WI38 (cell line): ENCODE data around the gene EEF2K.

Source experiments
- H3K4me3 ChIP-seq: 2 replicates; pipeline ENCODE4 v1.5.1; 2011; ENCODE audit warnings: low read depth, mild to moderate bottlenecking, control low read depth, low read length
- TF ChIP-seq, protein P1 (sequence below): IDR thresholded peaks from 2 replicates; pipeline ENCODE4 v1.5.1; 2012; ENCODE audit warnings: low read depth, mild to moderate bottlenecking, control low read depth, low read length

Gene EEF2K

DNA sequence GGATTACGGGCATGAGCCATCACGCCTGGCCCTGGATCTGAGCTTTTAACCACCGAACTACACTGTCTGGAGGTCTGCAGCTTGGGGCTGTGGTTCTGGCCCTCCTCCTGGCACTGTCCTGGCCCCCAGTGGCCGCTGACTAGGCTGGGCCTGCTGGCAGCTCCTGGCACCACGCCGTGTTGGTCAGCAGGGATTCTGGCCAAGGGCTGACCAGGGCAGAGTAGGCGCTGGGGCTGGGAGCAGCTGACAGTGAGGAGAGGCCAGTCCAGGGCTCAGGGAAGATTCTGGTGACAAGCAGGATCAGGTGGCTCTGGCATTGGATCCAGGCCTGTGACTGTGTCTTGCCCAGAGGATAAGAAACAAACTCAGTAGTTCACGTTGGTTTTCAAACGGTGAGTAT lies 14.6 kb downstream of the EEF2K start:
- TF ChIP-seq, protein P1, sequence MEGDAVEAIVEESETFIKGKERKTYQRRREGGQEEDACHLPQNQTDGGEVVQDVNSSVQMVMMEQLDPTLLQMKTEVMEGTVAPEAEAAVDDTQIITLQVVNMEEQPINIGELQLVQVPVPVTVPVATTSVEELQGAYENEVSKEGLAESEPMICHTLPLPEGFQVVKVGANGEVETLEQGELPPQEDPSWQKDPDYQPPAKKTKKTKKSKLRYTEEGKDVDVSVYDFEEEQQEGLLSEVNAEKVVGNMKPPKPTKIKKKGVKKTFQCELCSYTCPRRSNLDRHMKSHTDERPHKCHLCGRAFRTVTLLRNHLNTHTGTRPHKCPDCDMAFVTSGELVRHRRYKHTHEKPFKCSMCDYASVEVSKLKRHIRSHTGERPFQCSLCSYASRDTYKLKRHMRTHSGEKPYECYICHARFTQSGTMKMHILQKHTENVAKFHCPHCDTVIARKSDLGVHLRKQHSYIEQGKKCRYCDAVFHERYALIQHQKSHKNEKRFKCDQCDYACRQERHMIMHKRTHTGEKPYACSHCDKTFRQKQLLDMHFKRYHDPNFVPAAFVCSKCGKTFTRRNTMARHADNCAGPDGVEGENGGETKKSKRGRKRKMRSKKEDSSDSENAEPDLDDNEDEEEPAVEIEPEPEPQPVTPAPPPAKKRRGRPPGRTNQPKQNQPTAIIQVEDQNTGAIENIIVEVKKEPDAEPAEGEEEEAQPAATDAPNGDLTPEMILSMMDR: no peak
- no peak overlapping the region for H3K4me3 ChIP-seq

DNA sequence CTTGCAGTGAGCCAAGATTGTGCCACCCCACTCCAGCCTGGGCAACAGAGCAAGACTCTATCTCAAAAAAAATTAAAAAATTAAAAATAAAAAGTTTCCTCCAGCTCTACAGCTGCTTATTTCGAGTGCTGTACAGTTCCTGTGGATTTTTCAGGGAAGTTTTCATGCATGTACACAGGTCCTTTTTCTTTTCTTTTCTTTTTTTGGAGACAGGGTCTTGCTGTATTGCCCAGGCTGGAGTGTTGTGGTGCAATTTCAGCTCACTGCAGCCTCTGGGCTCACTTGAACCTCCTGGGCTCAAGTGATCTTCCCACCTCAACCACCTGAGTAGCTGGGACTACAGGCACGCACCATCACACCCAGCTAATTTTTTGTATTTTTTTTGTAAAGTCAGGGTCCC lies 15.9 kb downstream of the EEF2K start:
- H3K4me3 ChIP-seq: no peak overlapping the region
- TF ChIP-seq, protein P1: no peak

DNA sequence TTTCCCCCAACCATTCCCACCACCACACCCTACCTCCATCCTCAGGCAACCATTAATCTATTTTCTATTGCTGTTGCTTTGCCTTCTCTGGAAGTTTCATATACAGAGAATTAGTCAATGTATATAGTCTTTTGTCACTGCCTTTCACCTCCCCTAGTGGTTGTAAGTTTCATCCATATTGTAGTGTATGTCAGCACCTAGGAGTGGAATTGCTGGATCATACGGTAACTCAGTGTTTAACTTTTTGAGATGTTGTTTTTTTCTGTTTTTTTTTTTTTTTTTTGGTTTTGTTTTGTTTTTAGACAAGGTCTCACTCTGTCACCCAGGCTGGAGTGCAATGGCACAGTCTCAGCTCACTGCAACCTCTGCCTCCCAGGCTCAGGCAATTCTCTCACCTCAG lies 16.9 kb downstream of the EEF2K start:
- TF ChIP-seq, protein P1: no peak
- no peak overlapping the region for H3K4me3 ChIP-seq

DNA sequence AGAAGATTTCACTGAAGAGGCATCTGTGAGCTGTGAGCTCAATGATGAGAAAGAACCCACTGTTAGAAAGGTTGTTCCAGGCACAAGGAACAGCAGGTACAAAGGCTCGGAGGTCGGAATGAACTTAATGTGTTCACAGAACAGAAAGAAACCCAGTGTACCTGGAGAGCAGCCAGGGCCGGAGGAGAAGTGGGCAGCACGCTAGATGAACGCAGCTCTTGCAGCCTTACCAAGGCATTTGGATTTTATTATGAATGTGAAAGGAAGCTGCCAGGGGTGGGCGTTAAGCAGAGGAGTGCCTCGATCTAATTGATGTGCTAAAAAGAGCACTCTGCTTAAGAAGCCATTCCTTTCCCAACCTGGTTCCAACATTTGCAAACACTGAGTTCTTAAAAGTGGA lies 19.0 kb downstream of the EEF2K start:
- TF ChIP-seq, protein P1: no peak

DNA sequence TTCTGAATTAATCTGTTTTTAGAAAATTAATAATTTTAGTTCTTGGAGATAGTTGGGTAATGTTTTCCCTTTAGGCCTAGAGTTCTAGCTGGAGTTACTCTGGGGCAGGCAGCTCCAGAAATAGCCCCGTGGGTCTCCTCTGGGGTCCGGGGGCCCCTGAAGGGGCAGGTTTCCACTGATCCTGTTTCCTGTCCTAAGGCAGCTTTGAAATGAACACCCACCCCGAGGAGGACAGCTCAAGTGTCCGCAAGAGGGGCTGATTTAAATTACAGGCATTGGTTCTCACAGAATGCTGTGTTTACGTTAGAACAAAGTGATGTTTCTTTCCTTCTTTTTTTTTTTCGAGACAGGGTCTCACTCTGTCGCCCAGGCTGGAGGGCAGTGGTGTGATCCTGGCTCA lies 23.8 kb downstream of the EEF2K start:
- TF ChIP-seq, protein P1: no peak
- H3K4me3 ChIP-seq: no peak overlapping the region

More for the DNA sequence above, 19.0 kb downstream of the EEF2K start:
- H3K4me3 ChIP-seq: no peak overlapping the region

DNA sequence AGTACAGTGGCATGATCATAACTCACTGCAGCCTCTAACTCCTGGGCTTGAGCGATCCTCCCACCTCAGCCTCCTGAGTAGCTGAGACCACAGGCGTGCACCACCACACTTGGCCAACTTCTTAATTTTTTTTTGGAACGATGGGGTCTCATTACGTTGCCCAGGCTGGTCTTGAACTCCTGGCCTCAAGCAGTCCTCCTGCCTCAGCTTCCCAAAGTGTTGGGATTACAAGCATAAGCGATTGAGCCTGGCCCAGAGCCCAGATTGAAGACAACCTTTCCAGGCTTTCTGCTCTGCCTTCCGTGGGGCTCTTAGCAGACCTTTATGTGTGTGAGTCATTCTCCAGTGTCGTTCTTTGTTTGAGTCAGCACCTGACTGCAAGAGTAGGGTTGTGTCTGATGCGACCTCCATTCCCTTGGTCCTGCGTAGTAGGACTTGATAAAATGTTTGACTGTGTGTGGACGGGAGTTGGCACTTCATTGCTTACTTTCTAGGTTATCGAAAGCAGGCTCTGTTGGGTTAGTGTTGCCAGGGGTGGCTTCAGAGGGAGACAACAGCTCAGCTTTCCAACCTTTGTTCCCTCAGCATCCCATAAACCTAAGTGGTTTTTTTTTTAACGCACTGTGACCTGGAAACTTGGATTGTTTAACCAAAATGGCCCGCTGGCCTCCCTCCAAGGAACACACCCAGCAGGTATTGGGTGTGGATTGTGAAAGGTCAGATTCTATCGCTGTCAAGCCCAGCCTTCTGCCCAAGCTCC lies 26.4 kb downstream of the EEF2K start:
- no peak overlapping the region for H3K4me3 ChIP-seq
- TF ChIP-seq, protein P1: no peak

DNA sequence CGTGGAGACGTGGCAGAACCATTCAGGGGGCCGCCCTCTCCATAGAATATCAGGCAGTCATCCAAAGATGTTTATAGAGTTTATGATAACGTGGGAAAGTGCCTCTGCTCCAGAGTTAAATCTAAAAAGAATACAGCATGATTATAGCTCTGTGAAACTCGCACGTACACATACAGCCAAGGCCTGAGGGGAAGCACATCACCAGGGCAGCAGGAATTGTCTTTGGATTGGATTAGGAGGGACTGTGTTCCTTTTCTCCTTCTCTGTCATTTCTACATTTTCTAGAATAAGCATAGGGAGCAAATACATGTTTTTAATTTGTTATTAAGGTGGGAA lies 26.9 kb downstream of the EEF2K start:
- no peak overlapping the region for H3K4me3 ChIP-seq
- TF ChIP-seq, protein P1: no peak
